BJ (cell line): ENCODE data around the gene BLVRB. TPM values are rescaled to one million over a fixed set of nuclear protein-coding genes. Genes with fewer than 3 reads are reported as not detected.
"Not testable (repeated sequence)": the region's sequence is repeated elsewhere in the genome, so short reads cannot be mapped to it uniquely, and the experiment has no call there.

Source experiments
- CTCF ChIA-PET: fragments of 350-600 bp; formaldehyde crosslinking; extraction: SDS; loops from one replicate; lab custom pipeline; 2021; ENCODE audit warnings: antibody characterized with exemption, inconsistent platforms; lab: Yijun Ruan, JAX
- POLR2A ChIA-PET: fragments of 300-600 bp; sonication (Branson Sonifier 250); formaldehyde crosslinking; extraction: SDS; loops from one replicate; lab custom pipeline; 2021; ENCODE audit warnings: antibody characterized with exemption; lab: Charles Lee
- DNase-seq: peaks from one replicate; pipeline ENCODE4 v3.0.0-alpha.2; 2011; ENCODE audit warnings: low read depth
- H3K27me3 ChIP-seq: 2 replicates; pipeline ENCODE4 v1.6.0; 2011; ENCODE audit warnings: low read length; ENCODE audit not compliant: control insufficient read depth, insufficient read depth
- H3K36me3 ChIP-seq: 2 replicates; pipeline ENCODE4 v1.5.1; 2011; ENCODE audit warnings: low read length; ENCODE audit not compliant: control insufficient read depth, insufficient read depth
- H3K4me3 ChIP-seq: 2 replicates; pipeline ENCODE4 v1.5.1; 2011; ENCODE audit warnings: low read depth, mild to moderate bottlenecking, control low read depth, low read length
- polyA plus RNA-seq: library from polyadenylated mRNA; depleted of rRNA; stranded (reverse); fragments of >200 nt; gene quantifications from 2 replicates; pipeline ENCODE4 v1.2.3, GENCODE V29; 2011
- TF ChIP-seq, protein P1 (sequence below): IDR thresholded peaks from 2 replicates; pipeline ENCODE4 v1.5.1; 2011; ENCODE audit warnings: low read depth, mild to moderate bottlenecking, control low read depth, inconsistent platforms, low read length, moderate library complexity; ENCODE audit not compliant: insufficient read depth

The BLVRB gene
- polyA plus RNA-seq, 1 experiment: 71.4 TPM

DNA sequence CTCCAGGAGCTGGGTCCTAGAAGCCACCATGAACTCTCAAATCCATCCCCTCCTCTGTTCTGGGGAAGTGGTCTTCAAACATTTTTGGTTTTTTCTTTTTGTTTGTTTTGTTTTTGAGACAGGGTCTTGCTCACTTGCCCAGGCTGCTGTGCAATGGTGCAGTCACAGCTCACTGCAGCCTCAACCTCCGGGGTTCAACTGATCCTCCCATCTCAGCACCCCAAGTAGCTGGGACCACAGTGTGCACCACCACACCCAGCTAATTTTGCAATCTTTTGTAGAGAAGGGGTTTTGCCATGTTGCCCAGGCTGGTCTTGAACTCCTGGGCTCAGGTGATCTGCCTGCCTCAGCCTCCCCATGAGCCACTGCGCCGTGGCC is 7.0 kb downstream of the BLVRB start:
- TF ChIP-seq, protein P1, sequence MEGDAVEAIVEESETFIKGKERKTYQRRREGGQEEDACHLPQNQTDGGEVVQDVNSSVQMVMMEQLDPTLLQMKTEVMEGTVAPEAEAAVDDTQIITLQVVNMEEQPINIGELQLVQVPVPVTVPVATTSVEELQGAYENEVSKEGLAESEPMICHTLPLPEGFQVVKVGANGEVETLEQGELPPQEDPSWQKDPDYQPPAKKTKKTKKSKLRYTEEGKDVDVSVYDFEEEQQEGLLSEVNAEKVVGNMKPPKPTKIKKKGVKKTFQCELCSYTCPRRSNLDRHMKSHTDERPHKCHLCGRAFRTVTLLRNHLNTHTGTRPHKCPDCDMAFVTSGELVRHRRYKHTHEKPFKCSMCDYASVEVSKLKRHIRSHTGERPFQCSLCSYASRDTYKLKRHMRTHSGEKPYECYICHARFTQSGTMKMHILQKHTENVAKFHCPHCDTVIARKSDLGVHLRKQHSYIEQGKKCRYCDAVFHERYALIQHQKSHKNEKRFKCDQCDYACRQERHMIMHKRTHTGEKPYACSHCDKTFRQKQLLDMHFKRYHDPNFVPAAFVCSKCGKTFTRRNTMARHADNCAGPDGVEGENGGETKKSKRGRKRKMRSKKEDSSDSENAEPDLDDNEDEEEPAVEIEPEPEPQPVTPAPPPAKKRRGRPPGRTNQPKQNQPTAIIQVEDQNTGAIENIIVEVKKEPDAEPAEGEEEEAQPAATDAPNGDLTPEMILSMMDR: no peak
- Histone ChIP-seq H3K36me3 (no peaks in the 10 kb centered on the region; the same call in 1 of the 2 replicates), H3K27me3 (no peaks in the 10 kb centered on the region), H3K4me3 (no peak overlapping the region)
- ChIA-PET CTCF (interaction anchor here (0.6 kb wide), 1 partner anchor 719 kb away, joined by 3 read pairs; no protein-coding TSS in a partner anchor), POLR2A (no interaction called here)
- no peak for DNase-seq

DNA sequence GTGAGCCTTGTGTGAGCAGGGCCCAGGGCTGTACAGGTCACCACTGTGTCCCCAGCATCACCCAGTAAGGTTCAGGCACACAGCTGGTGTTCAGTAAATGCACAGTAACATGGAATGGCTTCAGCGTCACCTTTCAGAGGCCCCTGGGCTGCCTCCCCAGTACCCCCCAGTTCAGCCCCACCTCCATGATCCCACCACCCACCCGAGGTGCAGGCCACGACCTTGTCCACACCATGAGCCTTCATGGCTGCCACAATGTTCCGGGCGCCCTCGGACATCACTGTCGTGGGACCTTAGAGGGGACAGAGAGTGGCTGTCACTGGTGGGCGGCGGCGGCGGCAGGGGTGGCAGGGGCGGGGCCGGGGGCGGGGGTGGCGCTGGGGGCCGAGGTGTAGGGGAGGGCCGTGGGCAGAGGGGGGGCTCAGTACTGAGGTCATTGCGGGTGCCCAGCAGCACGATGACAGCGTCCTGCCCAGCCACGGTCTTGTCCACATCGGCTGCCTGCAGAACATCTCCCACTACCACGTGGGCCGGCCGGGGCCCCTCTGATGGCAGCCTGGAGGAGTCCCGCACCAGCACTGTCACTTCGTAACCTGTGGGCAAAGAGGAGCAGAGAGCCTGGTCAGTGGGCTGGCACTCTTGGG is 7.5 kb downstream of the BLVRB start:
- ChIA-PET CTCF (interaction anchor here (0.6 kb wide), 1 partner anchor 719 kb away, joined by 3 read pairs; no protein-coding TSS in a partner anchor), POLR2A (no interaction called here)
- no peaks in the 10 kb centered on the region for H3K27me3 ChIP-seq
- H3K36me3 ChIP-seq: no peaks in the 10 kb centered on the region; the same call in 1 of the 2 replicates
- no peak for DNase-seq
- TF ChIP-seq, protein P1: no peak
- H3K4me3 ChIP-seq: no peak overlapping the region

DNA sequence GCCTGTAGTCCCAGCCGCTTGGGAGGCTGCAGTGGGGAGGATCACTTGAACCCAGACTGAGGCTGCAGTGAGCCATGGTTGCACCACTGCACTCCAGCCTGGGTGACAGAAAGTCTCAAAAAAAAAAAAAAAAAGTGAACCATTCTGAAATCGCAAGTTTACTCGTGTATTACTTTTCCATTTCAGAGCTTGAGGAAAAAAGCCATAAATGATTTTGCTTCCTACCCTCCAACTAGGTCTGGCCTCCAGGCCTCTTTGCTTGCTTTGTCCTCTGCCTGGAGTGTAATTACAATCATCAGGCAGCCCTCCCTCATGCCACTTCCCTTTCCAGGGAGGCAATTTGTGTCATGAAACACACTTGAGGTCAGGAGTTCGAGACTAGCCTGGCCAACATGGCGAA is 8.5 kb downstream of the BLVRB start:
- Histone ChIP-seq H3K36me3 (no peaks in the 10 kb centered on the region; the same call in 1 of the 2 replicates), H3K27me3 (no peaks in the 10 kb centered on the region), H3K4me3 (no peak overlapping the region)
- ChIA-PET CTCF (interaction anchor here (1.5 to 5.7 kb wide), 2 partner anchors 7 to 12 kb away, joined by 5 to 37 read pairs; partner anchors contain the start of gene BLVRB), POLR2A (no interaction called here)
- TF ChIP-seq, protein P1: no peak
- no peak for DNase-seq

DNA sequence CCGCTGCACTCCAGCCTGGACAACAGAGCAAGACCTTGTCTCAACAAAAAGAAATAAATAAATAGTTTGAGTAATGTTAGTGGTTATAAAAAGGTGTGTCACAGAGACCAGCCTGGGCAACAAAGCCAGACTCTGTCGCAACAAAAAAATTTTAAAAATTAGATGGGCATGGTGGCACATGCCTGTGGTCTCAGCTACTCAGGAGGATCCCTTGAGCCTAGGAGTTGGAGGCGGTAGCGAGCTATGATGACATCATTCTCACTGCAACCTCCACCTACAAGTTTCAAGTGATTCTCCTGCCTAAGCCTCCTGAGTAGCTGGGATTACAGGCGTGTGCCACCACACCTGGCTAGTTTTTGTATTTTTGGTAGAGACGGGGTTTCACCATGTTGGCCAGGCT is 11.6 kb downstream of the BLVRB start:
- ChIA-PET POLR2A (interaction anchor here (0.6 kb wide), 2 partner anchors 28 to 87 kb away, joined by 3 read pairs; partner anchors contain the start of gene SERTAD1), CTCF (interaction anchor here (0.9 to 5.7 kb wide), 4 partner anchors 10 to 150 kb away, joined by 3 to 37 read pairs (median 3); partner anchors contain the start of gene BLVRB)
- H3K36me3 ChIP-seq, H3K4me3 ChIP-seq, DNase-seq, H3K27me3 ChIP-seq: not testable (repeated sequence)

DNA sequence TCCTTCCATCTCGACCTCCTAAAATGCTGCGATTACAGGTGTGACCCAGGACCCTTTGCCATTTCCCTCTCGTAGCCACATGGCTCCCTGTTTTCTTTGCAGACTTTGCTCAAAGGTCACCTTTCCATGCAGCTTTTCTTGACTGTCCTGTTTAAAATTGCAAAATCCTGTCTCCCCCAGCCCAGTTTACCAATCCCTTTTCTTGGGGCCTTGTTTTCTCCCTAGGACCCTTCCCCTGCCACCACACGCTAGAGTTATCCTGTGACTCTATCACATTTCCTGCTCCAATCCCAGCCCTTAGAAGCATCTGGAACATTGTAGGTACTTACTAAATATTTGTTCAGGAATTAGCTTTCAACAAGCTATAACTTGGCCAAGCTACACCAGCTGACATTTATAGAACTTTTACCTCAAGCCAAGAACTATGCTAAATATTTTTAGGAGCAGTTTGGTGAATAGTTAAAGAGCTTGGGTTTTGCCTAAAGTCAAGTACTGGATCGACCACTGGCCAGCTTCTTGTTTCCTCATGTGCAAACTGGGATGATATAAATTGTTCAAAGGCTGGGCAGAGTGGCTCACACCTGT is 12.3 kb downstream of the BLVRB start:
- Histone ChIP-seq H3K4me3 (no peak overlapping the region), H3K36me3 (no peaks in the 10 kb centered on the region; the same call in 1 of the 2 replicates), H3K27me3 (no peaks in the 10 kb centered on the region)
- ChIA-PET CTCF (interaction anchor here (0.9 to 5.7 kb wide), 4 partner anchors 11 to 149 kb away, joined by 3 to 37 read pairs (median 3); partner anchors contain the start of gene BLVRB), POLR2A (interaction anchor here (0.6 kb wide), 2 partner anchors 27 to 86 kb away, joined by 3 read pairs; partner anchors contain the start of gene SERTAD1)
- DNase-seq: no peak
- TF ChIP-seq, protein P1: no peak
